Osteocyte (in vitro differentiated cells): ENCODE data around the gene UIMC1. TPM values are rescaled to one million over a fixed set of nuclear protein-coding genes. Genes with fewer than 3 reads are reported as not detected.

Source experiments
- DNase-seq: peaks from one replicate; pipeline ENCODE4 v3.0.0; 2021; ENCODE audit warnings: mixed read lengths; ENCODE audit not compliant: unreplicated experiment; ENCODE audit errors: extremely low spot score
- H3K27ac Mint-ChIP-seq: one replicate; pipeline ENCODE4 v1.8.0; 2021; ENCODE audit warnings: mild to moderate bottlenecking, mixed read lengths; ENCODE audit not compliant: unreplicated experiment
- H3K27me3 Mint-ChIP-seq: one replicate; pipeline ENCODE4 v1.8.0; 2021; ENCODE audit warnings: mixed read lengths; ENCODE audit not compliant: unreplicated experiment
- H3K36me3 Mint-ChIP-seq: one replicate; pipeline ENCODE4 v1.8.0; 2021; ENCODE audit warnings: mixed read lengths; ENCODE audit not compliant: unreplicated experiment
- H3K4me1 Mint-ChIP-seq: one replicate; pipeline ENCODE4 v1.8.0; 2021; ENCODE audit warnings: mixed read lengths; ENCODE audit not compliant: unreplicated experiment
- H3K4me3 Mint-ChIP-seq: one replicate; pipeline ENCODE4 v1.8.0; 2021; ENCODE audit warnings: mild to moderate bottlenecking, moderate library complexity, mixed read lengths; ENCODE audit not compliant: unreplicated experiment
- H3K9me3 Mint-ChIP-seq: one replicate; pipeline ENCODE4 v1.8.0; 2021; ENCODE audit warnings: mixed read lengths; ENCODE audit not compliant: unreplicated experiment
- CTCF ChIP-seq: fragments of 200-600 bp; sonication (generic); IDR thresholded peaks from 2 replicates; pipeline ENCODE4 v1.5.0; 2021; ENCODE audit warnings: antibody characterized with exemption, mild to moderate bottlenecking, moderate library complexity
- total RNA-seq: library from RNA; stranded (reverse); gene quantifications from 2 replicates; pipeline ENCODE4 v1.2.1, GENCODE V29; 2021

UIMC1 gene
- total RNA-seq, 1 donor from 2014 or later: 32.9 TPM

- Mint-ChIP-seq H3K9me3 (no peaks in the 10 kb centered on the region), H3K4me3 (no peak overlapping the region), H3K27me3 (no peaks in the 10 kb centered on the region), H3K27ac (no peak overlapping the region), H3K4me1 (no peaks in the 10 kb centered on the region), H3K36me3 (peaks cover 26% of the 10 kb centered on the region)
- no peak for DNase-seq
- no peak for TF ChIP-seq CTCF
Observed at GRCh38 chr5:176915906-176916305, 90.7 kb downstream of the UIMC1 start.

GRCh38 chr5:176912115-176912514, 94.5 kb downstream of the UIMC1 start:
- DNase-seq: no peak
- Mint-ChIP-seq H3K4me3 (no peak overlapping the region), H3K27ac (no peak overlapping the region), H3K9me3 (no peaks in the 10 kb centered on the region), H3K27me3 (no peaks in the 10 kb centered on the region), H3K4me1 (no peaks in the 10 kb centered on the region), H3K36me3 (peaks cover 32% of the 10 kb centered on the region)
- TF ChIP-seq CTCF: no peak

GRCh38 chr5:176908675-176909368, 97.8 kb downstream of the UIMC1 start:
- Mint-ChIP-seq H3K27ac (no peak overlapping the region), H3K4me1 (no peaks in the 10 kb centered on the region), H3K9me3 (no peaks in the 10 kb centered on the region)

GRCh38 chr5:176906796-176907195, 99.8 kb downstream of the UIMC1 start:
- no peak for DNase-seq
- Mint-ChIP-seq H3K4me3 (no peak overlapping the region), H3K27ac (no peak overlapping the region), H3K9me3 (no peaks in the 10 kb centered on the region), H3K36me3 (peaks cover 53% of the 10 kb centered on the region), H3K27me3 (no peaks in the 10 kb centered on the region), H3K4me1 (no peaks in the 10 kb centered on the region)
- TF ChIP-seq CTCF: no peak

More at GRCh38 chr5:176908675-176909368, 97.8 kb downstream of the UIMC1 start:
- no peak for TF ChIP-seq CTCF
- DNase-seq: no peak
- H3K27me3 Mint-ChIP-seq: no peaks in the 10 kb centered on the region
- H3K36me3 Mint-ChIP-seq: peaks cover 44% of the 10 kb centered on the region
- H3K4me3 Mint-ChIP-seq: no peak overlapping the region

GRCh38 chr5:176906126-176906525, 100.5 kb downstream of the UIMC1 start:
- Mint-ChIP-seq H3K27me3 (no peaks in the 10 kb centered on the region), H3K4me1 (no peaks in the 10 kb centered on the region), H3K9me3 (no peaks in the 10 kb centered on the region), H3K4me3 (no peak overlapping the region), H3K36me3 (peaks cover 56% of the 10 kb centered on the region), H3K27ac (no peak overlapping the region)
- no peak for TF ChIP-seq CTCF
- no peak for DNase-seq
